SH-SY5Y (cell line): Measurements from ENCODE around the gene TOGARAM1.

Experiments used
- GATA2 ChIP-seq: IDR thresholded peaks from 2 replicates; pipeline ENCODE4 v1.6.1; 2011; ENCODE audit warnings: mild to moderate bottlenecking, low read depth, low read length
- GATA3 ChIP-seq: IDR thresholded peaks from 2 replicates; pipeline ENCODE4 v1.6.1; 2011; ENCODE audit warnings: low read depth, mild to moderate bottlenecking, low read length, moderate library complexity

DNA sequence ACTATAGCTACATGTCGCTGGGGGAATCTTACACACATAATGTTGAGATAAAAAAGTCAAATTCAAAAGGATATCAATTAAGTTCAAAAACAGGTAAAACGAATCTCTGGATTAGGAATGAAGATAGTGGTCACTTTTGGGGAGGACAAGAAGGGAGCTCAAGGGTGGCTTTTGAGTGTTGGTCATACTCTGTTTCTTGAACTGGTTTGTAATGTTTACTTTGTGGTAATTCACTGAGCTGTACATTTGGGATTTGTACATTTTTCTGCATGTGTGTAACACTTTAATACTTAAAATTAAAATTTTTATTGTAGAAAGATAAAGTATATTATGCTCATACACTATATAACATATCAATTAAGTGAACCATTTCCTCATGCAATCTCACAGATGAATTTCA is 26.8 kb upstream of the TOGARAM1 start:
- TF ChIP-seq GATA2 (no peak), GATA3 (no peak)
